ENCODE measurements around the gene DYNC1LI1. TPM values are rescaled to one million over a fixed set of nuclear protein-coding genes. Genes with fewer than 3 reads are reported as not detected.

Gene DYNC1LI1
- total RNA-seq, 1 experiment from 2014 or later = 56.2 TPM

- no peaks in the 10 kb centered on the region for H3K27me3 Mint-ChIP-seq (ENCODE audit: low read depth)
- H2BK5ac ChIP-seq (ENCODE audit: insufficient read length, low read length) = no peak overlapping the region
- peaks cover 0 to 2% of the 10 kb centered on the region in 2 experiments; a peak in 2 of 4 replicates for H3K4me1 Mint-ChIP-seq
- no peak overlapping the region for H4K5ac ChIP-seq (ENCODE audit: insufficient read length, low read depth, low read length)
- H2AFZ ChIP-seq (ENCODE audit: low read length) = no peak overlapping the region
- no peak overlapping the region for H2BK20ac ChIP-seq (ENCODE audit: low read depth, low read length, poor library complexity, severe bottlenecking)
- H3K23me2 ChIP-seq (ENCODE audit: insufficient read length, low read depth, low read length, poor library complexity, severe bottlenecking) = no peaks in the 10 kb centered on the region
- no peak overlapping the region for H3K18ac ChIP-seq (ENCODE audit: insufficient read length, low read depth, low read length)
- H3K4ac ChIP-seq (ENCODE audit: low read depth, low read length) = no peak overlapping the region
- no peak overlapping the region for H3T11ph ChIP-seq (ENCODE audit: low read length)
- no peak overlapping the region for H2BK15ac ChIP-seq (ENCODE audit: low read depth, low read length)
- no peak overlapping the region for H2BK12ac ChIP-seq (ENCODE audit: insufficient read length, low read depth, low read length)
- peaks cover 2% of the 10 kb centered on the region for H4K20me1 ChIP-seq (ENCODE audit: control insufficient read depth, insufficient read depth, insufficient read length)
- H3K4me1 ChIP-seq (ENCODE audit: insufficient read depth, low read length) = no peaks in the 10 kb centered on the region
- no peak overlapping the region for H3K14ac ChIP-seq (ENCODE audit: insufficient read depth, low read length)
- H3K36me3 Mint-ChIP-seq (ENCODE audit: insufficient read depth in 1 of 3, low read depth in 3 of 3) = peaks cover 12 to 30% (median 21%) of the 10 kb centered on the region in 3 experiments
- TF ChIP-seq CTCF (conservative IDR thresholded peaks at IDR 0.05) = no peak
- no peak overlapping the region for H4K8ac ChIP-seq (replicated peaks; ENCODE audit: insufficient read length, low read depth, low read length)
- no peak overlapping the region for H3K56ac ChIP-seq (ENCODE audit: insufficient read length, low read depth, low read length)
- H2AK5ac ChIP-seq (ENCODE audit: insufficient read length, low read length) = no peak overlapping the region
- no peaks in the 10 kb centered on the region for H3K9me3 Mint-ChIP-seq
- DNase-seq = no peak
- no peak overlapping the region for H4K91ac ChIP-seq (ENCODE audit: insufficient read length, low read depth, low read length)
- peaks cover 15% of the 10 kb centered on the region; the same call in 1 of the 2 replicates for H3K79me2 ChIP-seq (ENCODE audit: insufficient read depth, low read length)
- H3K9me3 ChIP-seq (ENCODE audit: control insufficient read depth, low read depth, low read length) = no peaks in the 10 kb centered on the region
- no peak overlapping the region for H3K4me2 ChIP-seq (ENCODE audit: insufficient read depth, insufficient read length, low read length)
- no peaks in the 10 kb centered on the region for H3K27me3 ChIP-seq (ENCODE audit: insufficient read depth, low read length)
- peak overlapping the region in 2 of 3 experiments; percentile 33 to 70; a peak in 3 of 7 replicates for H3K27ac Mint-ChIP-seq
- H3K4me3 Mint-ChIP-seq = no peak overlapping the region
- H2BK120ac ChIP-seq (ENCODE audit: low read depth, low read length, poor library complexity, severe bottlenecking) = no peak overlapping the region
- H3K27ac ChIP-seq (ENCODE audit: insufficient read length, low read depth, low read length) = no peak overlapping the region
- peaks cover 2% of the 10 kb centered on the region for H3K79me1 ChIP-seq (ENCODE audit: insufficient read depth, low read depth, low read length, poor library complexity, severe bottlenecking)
- WGBS (ENCODE audit: extremely low coverage, insufficient read length, low lambda C conversion rate) = 100% methylated on average over 2 of the region's 7 CpGs
- H3K23ac ChIP-seq (ENCODE audit: insufficient read length, low read depth, low read length) = no peak overlapping the region
- H3K9ac ChIP-seq (ENCODE audit: extremely low read depth, insufficient read length, low read length) = no peak overlapping the region
These were observed 8.0 kb downstream of the DYNC1LI1 start for GRCh38 chr3:32562640-32563039.

Measured in H9 (cell line).